HPDE6-E6E7 (cell line): ENCODE results near the gene OR2G6.
"Not testable (repeated sequence)": the region's sequence is repeated elsewhere in the genome, so short reads cannot be mapped to it uniquely, and the experiment has no call there.

Source experiments
- DNase-seq: peaks from one replicate; pipeline ENCODE4 v3.0.0; 2011; ENCODE audit warnings: missing footprints; ENCODE audit errors: extremely low spot score

Gene OR2G6

DNA sequence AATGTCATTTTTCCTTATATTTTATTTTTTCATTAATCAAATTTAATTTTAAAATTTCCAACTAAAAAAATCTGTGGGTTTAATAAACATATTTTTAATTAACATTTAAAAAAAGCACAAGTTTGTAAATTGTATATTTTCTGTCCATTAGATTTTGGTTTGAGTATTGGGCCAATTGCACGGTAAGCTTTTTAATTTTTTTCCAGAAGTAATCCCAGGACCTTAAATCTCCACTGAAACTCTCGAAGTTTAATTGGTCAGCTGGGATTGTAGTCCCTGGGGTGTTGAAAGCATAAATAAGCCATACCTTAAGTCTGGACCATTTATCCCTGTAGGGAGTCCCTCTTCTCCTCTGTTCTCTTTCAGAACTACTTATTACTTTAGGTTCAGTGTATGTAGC is at the start of gene OR2G6:
OR2G6 (plus strand) TSS at position 301 of the 400 bp plus-strand sequence. CDS start 13,574 bp downstream, outside the sequence.
- not testable (repeated sequence) for DNase-seq

DNA sequence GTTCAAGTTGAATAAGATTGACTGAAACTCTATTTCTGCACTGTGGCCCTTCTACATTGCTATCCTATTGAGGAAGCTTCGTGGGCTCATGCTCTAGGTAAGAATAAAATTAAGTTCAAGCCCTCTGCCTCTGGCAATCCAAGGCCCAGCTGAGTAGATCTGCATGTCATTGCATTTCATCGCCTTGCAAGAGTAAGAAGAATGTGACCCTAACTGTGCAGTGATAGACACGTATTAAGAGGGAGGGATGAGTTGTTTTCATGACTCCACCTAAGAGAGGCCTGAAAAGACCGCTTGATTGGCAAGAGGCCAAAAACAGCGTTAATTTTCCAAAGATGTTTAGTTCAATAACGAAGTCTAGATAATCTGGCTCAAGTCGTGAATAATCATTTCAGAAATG is 48.8 kb upstream of the OR2G6 start:
- not testable (repeated sequence) for DNase-seq

DNA sequence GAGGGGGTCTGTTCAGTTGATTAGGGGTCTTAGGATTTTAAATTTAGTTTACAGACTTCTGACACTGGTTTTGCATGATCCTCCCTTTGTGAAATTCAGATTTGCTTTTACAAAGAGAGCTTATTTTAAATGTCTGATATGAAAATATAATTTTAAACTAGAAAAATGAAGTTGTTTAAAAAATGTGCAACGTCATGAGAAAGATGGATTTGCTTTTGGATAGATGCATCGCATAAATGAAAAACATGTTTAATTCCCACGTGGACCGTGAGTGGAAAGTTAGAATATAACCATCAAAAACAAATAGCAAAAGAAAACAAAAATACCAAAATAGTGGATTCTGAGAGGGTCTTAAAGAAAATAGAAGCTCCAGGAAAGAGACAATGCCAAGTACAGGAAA is 36.7 kb upstream of the OR2G6 start:
- DNase-seq: no peak

DNA sequence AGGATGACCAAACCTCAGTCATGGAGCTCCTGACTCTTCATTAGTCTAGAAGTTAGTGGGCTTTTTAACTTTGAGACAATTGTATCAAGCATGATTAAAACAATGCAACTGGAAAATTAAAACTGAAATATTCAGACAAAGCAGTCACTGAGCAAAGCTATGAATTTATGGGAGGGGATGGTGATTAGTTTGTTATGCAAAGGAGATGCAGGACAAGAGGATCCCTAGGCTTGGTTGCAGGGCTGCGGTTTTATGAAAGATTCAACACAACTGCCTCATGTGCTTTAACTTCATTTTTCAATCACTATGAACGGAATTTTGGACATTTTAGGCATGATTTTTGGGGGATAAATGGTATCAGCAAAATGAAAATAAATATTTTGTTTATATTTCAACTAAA is 35.8 kb upstream of the OR2G6 start:
- not testable (repeated sequence) for DNase-seq

DNA sequence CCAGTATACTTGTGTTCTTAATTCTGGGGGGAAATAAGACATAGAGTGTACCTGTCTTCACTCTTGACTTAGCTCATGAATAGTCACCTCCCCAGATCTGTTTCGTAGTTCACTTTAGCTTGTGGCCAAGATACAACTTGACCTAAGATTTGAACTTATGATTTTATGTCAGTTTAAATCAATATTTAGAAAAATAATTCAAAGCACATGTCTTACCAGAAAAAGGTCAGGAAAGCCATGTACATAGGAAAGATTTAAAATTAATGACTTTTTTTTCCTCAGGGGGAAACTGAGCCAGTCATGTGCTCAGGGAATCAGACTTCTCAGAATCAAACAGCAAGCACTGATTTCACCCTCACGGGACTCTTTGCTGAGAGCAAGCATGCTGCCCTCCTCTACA is 34.8 kb upstream of the OR2G6 start, which contains the start of gene OR2T3:
OR2T3 (plus strand) TSS at position 301 of the 400 bp plus-strand sequence; CDS start at position 301, 0 bp downstream.
- not testable (repeated sequence) for DNase-seq

DNA sequence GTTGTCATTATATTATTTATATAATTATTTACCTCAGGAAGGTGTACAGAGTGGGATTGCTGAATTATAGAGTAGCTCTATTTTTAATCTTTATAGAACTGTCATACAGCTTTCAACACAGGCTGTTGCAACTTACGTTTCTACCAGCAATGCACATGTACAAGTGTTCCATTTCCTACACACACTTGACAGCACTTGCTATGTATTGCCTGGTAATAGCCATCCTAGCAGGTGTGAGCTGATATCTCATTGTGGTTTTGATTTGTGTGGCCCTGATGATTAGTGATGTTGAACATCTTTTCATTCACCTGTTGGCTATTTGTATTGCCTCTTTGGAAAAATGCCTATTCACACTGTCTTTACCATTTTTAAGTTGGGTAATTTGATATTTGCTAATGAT is 32.2 kb upstream of the OR2G6 start:
- DNase-seq: not testable (repeated sequence)

DNA sequence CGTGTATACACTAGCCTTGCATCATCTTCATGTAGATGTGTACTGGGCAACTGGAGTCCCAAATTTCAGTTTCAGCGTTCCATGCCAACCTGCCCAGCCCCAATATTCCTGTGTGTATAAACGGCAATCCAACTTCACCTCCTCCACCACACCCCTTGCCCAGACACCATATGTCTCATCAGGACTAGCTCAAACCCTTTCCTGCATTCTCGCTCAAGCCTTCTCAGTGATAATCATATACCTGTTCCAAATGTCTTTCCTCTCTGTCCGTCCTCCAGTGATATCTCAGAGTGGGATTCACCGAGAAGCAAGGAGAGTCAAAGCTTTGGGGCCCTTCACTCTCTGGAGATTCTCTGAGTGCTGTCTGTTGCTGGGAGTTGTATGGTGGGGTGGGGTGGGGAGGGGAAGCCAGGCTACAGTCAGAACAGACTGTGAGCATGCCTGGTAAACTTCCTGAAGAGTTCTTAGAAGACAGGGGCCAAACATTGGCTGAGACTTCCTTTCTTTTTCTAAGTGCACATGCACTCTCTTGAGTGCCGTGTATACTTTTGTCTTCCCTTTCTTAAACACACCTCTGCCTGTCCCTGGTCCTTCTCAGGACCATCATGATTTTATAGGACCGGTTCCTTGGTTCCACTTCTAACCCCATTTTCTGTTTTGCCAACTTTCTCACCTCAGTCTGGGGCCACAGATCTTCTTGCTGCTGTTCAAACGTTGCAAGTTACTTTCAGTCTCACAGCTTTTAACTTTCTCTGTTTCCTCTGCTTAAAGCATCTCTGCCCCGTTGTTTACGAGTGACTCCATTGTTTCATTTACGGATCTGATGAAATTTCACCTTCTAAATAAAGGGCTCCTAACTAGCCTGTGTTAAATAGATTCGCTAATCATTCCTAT is 25.9 kb upstream of the OR2G6 start:
- not testable (repeated sequence) for DNase-seq

DNA sequence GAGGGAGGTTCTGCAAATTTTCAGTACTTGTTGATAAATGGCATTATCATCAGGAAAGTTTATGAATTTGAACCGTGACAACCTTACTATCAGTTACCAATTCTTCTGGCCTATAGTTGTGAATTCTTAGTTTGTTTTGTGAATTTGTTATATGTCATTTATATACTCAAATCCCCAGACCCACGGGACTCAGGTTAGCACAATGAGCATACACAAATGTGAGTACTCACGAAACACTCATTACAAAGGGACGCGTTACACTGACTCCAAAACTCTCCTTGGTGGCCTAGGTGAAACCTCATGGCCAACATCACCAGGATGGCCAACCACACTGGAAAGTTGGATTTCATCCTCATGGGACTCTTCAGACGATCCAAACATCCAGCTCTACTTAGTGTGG is 19.6 kb upstream of the OR2G6 start, which contains the start of gene OR2T5:
OR2T5 (plus strand) TSS at position 301 of the 400 bp plus-strand sequence; CDS start at position 301, 0 bp downstream.
- DNase-seq: not testable (repeated sequence)

DNA sequence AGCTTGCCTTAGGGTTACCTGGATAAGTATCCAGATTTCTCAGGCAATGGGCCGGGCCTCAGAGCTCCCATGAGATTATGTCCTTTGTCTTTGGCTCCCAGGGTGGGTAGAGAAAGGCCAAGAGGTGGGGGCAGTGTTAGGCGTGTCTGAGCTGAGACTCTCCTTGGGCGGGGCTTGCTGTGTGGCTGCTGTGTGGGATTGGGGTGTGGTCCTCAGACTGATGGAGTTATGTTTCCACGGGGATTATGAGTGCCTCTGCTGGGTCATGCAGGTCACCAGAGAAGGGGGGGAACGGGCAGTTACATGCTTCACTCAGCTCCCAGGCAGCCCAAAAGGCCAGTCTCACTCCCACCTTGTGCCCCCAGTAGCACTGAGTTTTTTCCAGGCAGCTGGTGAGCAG is 11.2 kb upstream of the OR2G6 start:
- not testable (repeated sequence) for DNase-seq

DNA sequence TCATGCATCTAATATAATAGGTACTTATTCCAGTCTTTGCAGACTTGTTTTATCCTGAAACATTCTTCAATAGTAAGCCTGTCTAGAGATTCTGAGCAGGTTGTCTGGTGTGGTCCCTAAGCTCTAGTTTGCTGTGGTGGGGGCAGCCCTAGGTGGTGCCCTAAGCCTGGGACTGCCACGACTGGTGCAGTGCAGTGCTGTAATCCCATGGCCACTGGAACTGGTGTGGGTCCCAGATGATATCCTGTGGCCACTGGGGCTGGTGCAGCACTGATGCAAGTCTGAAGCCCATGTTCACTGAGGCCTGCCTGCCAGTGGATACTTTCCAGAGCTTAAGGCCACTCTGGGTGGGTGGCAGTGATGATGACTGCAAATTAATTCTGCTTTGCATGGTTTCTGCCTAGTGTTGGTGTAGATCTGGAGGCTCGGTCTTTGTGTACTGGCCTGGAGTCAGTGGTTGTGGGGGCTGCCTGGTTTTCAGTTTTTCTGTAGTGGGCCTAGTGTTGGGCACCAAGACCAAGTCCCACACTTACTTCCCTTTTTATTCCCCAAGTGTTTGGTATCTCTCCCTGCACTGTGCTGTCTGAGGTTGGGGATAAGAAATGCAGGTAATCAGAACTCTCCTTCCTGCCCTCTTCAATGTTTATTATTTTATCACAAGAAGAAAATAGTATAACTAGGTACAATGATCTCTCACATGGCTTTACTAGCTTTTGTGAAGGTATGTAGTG is 7.4 kb upstream of the OR2G6 start:
- not testable (repeated sequence) for DNase-seq

DNA sequence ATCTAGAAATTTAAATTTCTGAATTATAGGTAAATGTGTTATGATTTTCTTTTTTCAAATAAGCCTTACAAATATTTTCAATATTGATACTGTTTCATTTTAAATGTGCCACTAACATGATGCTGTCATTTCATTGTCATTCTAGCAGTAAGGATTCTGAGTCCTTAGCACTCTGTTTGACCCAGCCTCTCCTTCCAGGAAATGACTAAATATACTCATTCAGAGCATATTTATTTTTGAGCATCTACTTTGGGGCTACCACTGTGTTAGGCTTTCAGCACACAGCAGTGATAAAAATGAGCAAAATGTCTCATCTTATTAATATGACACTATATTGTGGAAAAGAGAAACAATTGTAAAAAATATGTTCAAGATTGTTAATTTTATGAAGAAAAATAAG is 2.3 kb downstream of the OR2G6 start:
- DNase-seq: not testable (repeated sequence)

DNA sequence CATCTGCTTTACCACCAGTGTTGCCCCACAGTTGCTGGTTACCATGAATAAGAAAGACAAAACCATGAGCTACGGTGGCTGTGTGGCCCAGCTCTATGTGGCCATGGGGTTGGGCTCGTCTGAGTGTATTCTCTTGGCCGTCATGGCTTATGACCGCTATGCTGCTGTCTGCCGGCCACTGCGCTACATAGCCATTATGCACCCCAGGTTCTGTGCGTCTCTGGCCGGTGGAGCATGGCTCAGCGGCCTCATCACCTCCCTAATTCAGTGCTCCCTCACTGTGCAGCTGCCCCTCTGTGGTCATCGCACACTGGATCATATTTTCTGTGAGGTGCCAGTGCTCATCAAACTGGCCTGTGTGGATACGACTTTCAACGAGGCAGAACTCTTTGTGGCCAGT is 14.0 kb downstream of the OR2G6 start:
- no peak for DNase-seq

DNA sequence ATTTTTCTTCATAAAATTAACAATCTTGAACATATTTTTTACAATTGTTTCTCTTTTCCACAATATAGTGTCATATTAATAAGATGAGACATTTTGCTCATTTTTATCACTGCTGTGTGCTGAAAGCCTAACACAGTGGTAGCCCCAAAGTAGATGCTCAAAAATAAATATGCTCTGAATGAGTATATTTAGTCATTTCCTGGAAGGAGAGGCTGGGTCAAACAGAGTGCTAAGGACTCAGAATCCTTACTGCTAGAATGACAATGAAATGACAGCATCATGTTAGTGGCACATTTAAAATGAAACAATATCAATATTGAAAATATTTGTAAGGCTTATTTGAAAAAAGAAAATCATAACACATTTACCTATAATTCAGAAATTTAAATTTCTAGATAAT is 29.6 kb downstream of the OR2G6 start:
- not testable (repeated sequence) for DNase-seq

DNA sequence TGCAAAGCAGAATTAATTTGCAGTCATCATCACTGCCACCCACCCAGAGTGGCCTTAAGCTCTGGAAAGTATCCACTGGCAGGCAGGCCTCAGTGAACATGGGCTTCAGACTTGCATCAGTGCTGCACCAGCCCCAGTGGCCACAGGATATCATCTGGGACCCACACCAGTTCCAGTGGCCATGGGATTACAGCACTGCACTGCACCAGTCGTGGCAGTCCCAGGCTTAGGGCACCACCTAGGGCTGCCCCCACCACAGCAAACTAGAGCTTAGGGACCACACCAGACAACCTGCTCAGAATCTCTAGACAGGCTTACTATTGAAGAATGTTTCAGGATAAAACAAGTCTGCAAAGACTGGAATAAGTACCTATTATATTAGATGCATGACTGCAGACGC is 39.5 kb downstream of the OR2G6 start:
- DNase-seq: not testable (repeated sequence)

DNA sequence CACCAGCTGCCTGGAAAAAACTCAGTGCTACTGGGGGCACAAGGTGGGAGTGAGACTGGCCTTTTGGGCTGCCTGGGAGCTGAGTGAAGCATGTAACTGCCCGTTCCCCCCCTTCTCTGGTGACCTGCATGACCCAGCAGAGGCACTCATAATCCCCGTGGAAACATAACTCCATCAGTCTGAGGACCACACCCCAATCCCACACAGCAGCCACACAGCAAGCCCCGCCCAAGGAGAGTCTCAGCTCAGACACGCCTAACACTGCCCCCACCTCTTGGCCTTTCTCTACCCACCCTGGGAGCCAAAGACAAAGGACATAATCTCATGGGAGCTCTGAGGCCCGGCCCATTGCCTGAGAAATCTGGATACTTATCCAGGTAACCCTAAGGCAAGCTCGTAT is 43.2 kb downstream of the OR2G6 start:
- not testable (repeated sequence) for DNase-seq

DNA sequence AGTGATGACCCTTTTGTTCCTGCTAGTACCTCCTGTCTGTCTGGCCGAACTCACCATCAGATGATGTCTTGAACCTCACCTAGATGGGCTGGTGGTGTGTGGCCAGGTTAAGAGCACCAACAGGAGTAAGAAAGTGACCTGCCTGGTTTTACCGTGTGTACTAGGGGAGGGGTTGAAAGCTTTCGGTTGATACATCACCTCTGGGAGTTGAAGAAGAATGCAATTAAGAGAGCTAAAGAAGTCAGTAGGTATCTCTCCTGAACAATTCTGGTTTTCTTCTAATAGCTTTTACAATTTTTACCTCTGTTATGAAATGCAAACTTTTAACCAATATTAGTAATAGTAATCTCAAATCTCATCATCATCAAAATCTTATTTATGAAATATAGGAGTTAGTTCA is 54.8 kb downstream of the OR2G6 start, which contains the start of gene OR2T29:
OR2T29 (minus strand) TSS at position 101 of the 400 bp plus-strand sequence. CDS start 3,281 bp downstream, outside the sequence.
- not testable (repeated sequence) for DNase-seq

DNA sequence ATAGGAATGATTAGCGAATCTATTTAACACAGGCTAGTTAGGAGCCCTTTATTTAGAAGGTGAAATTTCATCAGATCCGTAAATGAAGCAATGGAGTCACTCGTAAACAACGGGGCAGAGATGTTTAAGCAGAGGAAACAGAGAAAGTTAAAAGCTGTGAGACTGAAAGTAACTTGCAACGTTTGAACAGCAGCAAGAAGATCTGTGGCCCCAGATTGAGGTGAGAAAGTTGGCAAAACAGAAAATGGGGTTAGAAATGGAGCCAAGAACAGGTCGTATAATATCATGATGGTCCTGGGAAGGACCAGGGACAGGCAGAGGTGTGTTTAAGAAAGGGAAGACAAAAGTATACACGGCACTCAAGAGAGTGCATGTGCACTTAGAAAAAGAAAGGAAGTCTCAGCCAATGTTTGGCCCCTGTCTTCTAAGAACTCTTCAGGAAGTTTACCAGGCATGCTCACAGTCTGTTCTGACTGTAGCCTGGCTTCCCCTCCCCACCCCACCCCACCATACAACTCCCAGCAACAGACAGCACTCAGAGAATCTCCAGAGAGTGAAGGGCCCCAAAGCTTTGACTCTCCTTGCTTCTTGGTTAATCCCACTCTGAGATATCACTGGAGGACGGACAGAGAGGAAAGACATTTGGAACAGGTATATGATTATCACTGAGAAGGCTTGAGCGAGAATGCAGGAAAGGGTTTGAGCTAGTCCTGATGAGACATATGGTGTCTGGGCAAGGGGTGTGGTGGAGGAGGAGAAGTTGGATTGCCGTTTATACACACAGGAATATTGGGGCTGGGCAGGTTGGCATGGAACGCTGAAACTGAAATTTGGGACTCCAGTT is 57.9 kb downstream of the OR2G6 start:
- not testable (repeated sequence) for DNase-seq

DNA sequence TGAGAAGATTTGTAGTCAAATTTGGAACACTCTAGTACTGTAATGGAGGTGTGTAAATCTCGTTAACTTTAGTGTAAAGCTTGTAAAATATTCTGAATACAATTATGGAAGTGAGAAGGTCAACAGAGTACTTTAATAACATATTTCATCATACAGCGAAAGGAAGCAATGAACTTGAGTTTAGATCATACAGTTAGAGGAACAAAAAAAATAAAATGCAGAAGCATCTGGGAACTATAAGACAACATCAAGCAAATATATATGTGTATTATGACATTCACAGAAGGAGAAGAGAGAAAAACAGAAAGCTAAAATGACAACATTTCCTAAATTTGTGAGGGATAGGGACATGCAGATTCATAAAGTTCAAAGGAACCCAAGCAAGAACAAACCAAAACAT is 61.2 kb downstream of the OR2G6 start:
- not testable (repeated sequence) for DNase-seq

DNA sequence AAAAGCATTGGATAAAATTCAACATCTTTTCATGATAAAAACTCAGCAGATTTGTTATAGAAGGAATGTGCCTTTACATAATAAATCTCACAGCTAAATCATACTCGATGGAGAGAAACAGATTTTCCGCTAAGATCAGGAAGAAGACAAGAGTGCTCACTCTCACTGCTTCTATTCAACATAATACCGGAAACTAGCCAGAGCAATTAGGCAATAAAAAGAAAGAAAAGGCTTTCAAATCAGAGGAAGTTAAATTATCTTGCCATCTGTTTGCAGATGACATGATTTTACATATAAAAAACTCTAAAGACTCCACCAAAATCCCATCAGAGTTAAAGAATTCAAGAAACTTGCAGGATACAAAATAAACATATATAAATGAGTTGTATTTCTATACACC is 62.9 kb downstream of the OR2G6 start:
- DNase-seq: not testable (repeated sequence)

DNA sequence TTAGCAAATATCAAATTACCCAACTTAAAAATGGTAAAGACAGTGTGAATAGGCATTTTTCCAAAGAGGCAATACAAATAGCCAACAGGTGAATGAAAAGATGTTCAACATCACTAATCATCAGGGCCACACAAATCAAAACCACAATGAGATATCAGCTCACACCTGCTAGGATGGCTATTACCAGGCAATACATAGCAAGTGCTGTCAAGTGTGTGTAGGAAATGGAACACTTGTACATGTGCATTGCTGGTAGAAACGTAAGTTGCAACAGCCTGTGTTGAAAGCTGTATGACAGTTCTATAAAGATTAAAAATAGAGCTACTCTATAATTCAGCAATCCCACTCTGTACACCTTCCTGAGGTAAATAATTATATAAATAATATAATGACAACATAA is 64.2 kb downstream of the OR2G6 start:
- not testable (repeated sequence) for DNase-seq

DNA sequence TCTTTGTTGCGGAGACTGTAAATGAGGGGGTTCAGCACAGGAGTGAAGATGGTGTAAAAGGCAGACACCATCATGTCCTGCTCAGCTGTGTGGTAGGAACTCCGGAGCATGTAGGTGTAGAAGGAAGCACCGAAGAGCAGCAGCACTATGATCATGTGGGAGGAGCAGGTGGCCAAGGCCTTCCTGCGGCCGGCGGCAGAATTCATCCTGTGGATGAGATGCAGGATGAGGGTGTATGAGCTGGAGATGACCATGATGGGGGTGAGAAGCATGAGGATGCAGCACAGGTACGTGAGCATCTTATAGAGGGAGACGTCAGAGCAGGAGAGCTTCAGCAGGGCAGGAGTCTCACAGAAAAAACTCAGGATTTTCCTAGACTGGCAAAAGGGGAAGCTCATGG is 66.0 kb downstream of the OR2G6 start:
- not testable (repeated sequence) for DNase-seq
